ENCODE measurements around the gene SHISA6.
"Not testable (repeated sequence)": the region's sequence is repeated elsewhere in the genome, so short reads cannot be mapped to it uniquely, and the experiment has no call there.

Gene SHISA6

DNA sequence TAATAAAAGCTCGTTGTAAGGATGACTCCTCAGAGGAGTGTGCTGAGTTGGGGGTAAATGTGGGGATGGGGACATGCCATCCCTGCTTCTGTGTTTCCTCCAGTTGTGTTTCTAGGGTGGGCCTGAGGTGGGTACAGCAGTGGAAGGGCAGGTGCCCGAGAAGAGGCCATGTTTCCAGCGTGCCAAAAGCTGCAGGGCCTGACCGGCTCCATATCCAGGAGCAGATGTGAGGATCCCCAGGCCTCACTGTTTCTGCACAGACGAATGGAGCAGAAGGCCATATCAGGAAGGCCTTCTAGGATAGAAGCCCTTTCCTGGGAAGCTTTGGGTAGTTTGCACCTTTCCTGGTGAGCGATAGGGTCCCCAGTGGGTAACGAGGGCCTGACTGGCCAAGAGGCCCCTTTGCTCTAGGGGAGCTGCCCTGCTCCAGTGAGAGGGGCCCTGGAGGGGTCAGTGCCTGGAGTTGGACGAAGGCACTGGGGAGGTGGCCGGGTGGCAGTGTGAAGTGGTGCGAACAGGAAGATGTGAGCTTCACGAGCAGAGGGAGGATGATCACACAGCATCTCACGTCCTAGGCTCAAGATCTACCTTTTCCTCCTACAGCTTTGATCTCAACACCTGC, 62.9 kb downstream of the SHISA6 start:
- no peak for DNase-seq

DNA sequence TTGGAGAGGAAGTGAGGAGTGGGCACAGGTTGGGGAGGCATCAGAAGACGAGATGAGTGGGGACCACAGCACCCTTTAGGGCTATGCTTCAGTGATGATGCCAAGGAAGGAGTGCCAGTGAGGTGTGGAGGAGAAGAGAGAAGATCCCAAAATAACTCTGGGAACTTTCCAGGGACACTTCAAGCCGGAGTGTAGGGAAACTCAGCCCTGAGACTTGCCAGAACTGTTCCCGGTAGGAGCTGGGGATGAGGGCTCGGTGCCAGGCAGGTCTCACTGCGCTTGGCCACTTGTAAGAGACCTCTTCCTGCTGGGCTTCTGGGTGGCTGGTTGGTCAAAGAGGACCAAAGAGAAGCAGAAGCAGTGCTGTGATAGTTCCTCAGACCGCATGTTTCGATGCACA, 63.6 kb downstream of the SHISA6 start:
- DNase-seq = no peak

DNA sequence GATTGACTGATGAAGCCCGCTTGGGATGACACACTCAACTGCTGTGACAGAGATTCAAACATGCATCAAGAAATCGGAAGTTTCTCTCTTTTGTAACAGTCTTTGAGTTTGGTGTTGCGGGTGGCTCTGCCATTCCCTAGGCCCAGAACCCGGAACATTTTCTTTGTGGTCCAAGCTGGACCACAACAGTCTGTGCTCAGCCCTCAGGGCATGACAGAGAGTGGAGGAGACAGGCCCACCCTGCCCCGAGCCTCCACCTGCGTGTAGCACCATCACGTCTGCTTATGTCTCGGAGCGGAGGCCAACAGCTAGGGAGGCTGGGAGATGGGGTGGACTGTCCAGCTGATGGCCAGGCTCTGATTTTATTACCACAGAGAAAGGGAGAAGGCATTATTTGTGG, 64.5 kb downstream of the SHISA6 start:
- DNase-seq = no peak

DNA sequence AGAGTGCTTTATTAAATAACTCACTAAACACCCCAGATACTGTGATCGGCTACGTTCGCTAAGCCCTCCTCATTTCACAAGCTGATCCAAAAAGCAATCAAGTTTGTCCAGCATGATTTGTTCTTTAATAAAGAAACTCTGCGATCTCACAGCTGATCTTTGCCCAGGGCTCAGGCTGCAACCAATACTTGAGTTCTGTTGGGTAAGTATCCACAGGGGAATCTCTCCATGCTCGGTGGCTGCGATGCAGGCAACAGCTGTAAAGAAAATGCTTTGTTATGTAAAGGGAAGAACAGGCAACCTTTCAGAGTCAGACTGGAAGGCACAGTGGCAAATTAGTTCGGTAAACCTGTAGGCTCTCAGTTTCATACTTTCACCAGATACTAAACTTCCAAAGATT, 67.5 kb downstream of the SHISA6 start:
- DNase-seq = no peak

DNA sequence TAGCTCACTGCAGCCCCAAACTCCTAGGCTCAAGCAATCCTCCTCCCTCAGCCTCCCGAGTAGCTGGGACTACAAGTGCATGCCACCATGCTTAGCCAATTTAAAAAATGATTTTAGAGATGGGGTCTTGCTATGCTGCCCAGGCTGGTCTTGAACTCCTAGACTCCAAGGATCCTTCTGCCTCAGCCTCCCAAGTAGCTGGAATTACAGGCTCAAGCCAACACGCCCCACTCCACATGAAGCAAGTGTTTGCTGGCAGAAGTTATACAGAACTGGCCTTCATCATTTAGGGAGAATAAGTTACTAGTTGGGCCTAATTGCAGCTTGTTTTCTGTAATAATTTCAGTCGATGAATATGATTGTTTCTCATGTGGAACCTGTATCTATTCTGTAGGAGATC, 68.0 kb downstream of the SHISA6 start:
- no peak for DNase-seq

DNA sequence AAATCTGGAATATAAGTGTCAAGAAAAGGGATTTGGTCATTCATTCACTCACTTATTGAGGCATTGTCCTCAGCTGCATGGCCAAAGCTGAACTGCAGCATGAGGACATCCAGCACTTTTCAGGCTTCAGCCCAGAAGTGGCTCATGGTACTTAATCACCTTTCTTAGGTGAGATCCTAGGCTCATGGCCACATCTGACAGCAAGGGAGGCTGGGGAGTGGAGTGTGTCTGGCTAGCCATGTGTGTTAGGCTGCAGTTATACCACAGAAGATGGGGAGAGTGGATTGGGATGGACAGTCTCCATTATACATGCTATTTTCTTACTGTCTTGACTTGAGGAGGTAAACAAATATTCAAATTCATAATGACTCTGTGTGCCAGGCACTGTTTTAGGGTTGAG, 68.8 kb downstream of the SHISA6 start:
- no peak for DNase-seq

DNA sequence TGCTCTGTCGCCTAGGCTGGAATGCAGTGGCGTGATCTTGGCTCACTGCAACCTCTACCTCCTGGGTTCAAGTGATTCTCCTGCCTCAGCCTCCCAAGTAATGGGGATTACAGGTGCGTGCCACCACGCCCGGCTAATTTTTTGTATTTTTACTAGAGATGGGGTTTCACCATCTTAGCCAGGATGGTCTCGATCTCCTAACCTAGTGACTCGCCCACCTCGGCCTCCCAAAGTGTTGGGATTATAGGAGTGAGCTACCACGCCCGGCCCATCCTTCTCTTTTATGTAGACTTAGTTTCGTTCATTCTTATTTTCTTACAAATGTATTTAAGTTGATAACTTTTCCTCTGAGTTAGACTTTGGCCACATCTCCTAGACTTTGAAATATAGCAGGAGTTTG, 75.4 kb downstream of the SHISA6 start:
- DNase-seq = not testable (repeated sequence)

DNA sequence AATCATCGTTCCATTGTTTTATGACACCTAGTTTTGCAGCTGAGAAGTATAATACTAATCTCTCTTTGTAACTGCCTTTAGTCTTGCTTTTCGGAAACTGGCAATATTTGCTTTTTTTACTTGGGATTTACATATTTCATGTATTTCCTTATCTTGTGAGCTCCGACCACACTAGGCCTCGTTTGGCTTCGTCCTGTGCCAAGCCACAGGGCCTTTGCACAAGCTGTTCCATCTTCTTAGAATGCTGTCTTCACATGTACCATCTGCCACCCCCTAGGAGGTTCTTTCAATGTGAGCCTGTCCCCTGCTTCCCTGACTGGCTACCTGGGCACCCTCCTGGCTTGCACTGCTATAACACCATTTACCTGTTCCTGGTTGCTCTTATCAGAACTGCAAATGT, 77.2 kb downstream of the SHISA6 start:
- no peak for DNase-seq

DNA sequence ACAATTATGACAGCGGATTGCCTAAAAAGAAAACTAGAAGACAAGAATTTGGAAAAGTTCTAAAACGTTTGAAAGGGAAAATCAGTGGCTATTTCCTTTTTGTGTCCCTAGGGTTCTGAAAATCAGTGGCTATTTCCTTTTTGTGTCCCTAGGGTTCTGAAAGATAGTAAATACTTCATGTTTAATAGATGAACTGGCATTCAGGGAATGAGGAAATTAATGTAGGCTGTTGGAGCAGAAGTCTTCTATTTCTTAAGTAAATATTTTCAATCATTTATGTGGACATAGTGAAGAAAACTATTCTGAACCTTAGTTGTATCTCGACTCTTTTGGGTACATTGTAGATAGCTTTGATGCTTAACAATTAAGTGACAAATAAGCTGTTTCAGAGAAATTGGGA, 78.9 kb downstream of the SHISA6 start:
- no peak for DNase-seq

DNA sequence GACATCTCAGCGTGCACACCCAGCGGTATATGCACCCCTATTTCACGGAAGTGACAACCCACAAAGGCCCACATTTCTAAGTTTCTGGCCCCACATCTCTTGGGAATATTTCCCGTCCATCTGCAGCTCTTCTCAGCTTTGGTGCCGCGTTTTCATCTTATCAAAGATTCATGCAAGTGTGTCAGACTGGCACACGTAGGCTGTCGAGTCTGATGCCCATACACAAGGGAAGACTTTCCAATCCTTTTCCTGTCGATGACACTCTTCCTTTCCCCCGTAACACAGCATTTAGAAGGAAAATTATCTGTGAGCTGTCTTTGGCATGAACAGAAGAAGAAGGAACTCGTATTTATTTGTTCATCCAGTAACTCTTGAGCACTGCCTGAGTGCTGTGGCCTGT, 83.0 kb downstream of the SHISA6 start:
- no peak for DNase-seq

DNA sequence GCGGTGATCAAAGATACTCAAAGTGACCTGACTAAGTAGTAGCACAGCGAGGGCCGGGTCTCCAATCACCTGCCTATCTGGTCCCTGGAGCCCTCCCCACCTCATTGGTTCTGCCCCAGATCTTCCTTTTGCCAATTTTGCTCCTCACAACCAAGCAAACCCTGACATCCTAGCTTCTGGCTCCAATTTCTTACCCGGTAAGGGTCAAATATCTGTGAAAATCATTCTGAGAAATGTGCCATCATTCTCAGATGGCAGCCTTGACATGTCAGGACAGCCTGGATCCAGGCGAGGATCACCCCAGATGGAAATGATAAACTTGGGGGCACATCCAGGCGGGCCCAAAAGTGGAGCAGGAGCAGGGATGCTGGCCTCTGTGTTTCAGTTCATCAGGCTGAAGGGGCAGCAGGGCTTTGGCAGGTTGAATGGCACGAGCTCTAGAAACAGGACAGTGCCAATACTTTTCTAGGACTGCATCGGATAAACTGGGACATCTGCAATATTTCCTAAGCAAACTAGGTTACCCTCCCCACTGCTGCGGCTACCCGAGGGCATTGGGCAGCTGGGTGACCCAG, 83.9 kb downstream of the SHISA6 start:
- no peak for DNase-seq

DNA sequence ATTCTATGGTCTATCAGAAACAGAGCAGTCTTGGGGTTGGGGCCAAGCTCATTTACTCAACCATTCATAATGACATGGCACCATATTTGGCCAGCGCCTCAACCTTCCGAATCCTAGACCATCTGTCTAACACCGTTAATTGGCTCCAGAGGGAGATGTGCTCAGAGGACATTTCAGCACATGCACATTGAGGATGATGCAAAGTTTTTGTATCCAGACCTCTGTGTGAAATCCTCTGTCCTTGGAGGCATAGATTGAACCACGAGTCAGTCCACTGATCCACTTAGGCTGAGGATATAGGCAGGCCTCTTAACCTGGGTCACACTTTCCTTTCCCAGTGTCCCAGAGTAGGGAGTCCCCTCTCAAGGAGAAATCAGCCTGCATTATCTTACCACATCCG, 85.5 kb downstream of the SHISA6 start:
- no peak for DNase-seq

DNA sequence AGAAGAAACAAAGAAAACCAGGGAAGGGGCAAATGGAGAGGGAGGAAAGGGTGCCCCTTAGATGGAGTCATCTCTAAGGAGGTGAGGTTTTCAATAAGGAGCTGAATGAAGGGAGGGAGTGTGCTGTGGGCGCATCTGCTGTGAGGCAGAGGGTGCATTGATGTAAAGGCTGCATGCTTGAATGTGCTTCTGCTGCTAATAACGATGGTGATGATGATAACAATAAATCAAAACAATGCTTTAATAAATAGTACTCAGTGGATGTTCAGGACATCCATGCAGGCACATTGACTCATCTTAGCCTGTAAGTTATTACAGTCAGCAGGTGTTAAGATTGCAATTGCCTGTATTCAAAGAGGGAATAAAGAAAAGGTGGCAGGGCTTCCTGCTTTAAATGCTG, 87.8 kb downstream of the SHISA6 start:
- no peak for DNase-seq

DNA sequence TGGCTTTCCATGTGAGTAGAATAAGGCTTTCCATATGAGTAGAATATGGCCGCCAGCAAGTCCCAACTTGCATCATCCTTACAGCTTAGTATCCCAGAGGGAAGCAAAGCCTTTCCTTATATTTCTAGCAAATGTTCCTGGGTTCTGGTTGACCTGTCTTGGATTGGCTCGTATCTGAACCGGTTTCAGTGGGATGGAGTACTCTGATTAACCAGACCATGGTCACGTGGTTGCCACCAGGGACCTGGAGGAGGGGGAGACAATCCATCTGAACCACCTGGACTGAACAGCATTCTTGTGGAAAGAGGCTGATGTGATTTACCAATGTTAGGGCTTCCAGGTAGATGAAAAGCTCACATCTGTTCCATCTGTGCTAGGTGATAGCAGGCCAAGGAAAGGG, 89.0 kb downstream of the SHISA6 start:
- DNase-seq = no peak

DNA sequence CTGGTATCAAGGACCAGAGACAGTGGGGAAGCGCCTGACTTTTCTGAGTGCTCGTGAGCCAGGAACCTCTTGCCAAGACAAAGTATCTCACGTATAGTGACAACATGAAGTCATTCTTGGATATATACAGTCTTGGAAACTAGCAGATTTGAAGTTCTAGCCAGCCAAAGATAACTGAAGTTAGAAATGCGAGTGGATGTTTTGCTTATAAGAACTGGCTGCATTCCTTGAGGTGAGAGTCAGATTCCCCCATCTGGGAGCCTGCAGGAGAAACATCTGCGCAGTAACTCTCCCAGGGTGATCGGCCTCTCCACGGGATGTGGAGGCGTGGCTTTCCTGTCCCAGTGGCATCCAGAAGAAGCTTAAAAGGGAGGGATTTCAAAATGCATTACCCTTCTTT, 89.8 kb downstream of the SHISA6 start:
- DNase-seq = no peak

DNA sequence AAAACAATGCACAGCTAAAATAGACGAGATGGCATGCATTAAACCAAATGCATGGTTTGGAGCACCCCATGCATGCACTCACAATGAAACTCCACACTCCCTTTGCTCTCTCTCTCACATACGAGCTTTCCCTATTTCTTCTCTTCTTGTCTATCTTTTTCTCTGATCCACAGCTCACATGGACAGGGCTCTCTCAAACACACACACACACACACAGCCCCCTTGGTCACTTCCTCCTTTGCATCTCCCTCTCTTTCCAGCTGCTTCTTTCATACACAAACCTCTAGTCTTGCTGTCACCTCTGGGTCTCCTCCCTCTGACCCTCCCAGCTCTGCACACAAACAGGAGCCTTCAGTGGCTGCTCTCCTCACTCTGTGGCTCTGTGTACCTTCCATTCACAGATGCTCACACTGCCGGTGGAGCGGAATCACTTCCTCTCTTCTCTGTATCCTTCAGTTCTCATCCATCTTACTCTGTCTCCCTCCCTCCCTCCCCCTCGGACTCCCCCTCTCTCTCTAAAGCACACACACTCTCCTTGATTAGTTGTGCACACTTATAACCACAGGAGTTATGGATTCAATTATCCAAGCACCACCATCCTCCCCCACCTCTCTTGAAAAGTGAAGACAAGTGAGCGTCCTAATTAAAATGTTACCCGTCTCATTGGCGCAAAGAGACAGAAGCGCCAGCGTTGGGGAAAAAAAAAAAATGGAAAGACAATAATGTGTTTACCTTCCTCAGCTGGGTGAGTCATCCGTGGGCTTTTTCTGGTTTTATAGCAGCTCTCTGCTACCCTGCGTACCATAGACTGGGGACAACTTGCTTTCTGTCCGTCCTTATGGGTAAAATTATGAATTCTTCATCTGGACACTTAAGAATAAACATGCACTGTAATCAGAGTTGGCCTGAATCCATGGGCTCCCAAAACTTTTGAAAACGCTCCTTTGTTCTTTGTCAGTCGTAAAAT, 90.8 kb downstream of the SHISA6 start:
- DNase-seq = no peak

DNA sequence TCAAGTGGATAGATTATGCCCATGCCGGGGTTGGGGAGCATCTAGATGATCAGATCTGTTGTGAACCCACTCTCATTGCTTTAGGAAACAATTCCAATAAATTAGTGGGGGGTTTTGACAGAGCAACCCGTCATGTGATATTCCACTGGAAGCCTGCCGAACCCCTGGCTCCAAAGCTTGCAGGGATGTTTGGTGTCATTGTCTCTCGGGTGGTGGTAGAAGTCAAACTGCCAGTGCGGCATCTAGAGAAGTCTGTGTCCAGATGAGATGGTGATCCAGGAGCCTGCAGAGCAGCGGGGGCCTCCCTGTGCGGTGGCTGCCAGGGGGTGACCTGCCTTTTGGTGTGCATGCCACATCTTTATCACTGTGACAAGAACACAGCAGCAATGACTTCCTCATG, 91.7 kb downstream of the SHISA6 start:
- no peak for DNase-seq

DNA sequence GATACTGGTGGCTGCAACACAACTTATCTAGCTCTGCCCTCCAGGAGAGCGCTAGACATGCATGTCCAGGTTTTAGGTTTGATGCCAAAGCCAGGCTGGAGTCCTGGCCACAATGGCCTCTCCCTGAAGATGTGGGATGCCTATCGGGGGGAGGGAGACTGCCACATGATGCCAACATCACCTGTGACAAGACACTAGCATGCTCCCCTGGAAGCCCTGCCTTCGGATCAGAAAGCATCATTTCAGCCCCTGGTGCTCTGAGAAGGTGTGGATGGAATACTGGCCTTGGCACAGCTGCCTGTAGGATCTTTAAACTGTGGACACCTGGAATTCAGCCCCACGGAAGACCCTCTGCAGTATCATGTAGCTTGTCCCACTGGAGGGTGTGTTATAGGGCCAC, 93.5 kb downstream of the SHISA6 start:
- no peak for DNase-seq

DNA sequence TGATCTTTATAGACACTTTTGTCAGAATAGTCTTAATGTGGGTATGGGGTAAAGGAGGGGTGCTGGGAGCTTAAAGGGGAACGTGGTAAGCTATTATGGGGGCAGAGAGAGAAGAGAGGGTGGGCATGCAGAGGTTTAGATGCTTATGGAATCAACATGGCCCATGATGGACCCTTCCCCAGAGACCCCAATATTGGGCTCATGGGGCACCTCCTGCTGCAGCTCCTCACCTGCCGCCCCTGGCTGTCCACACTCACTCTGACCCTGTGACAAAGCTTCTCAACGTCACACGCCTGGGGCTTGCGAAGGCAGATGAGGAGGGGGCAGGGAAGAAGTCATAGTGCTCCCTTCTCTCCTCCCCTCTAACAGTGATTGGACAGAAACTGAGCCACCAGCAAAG, 95.3 kb downstream of the SHISA6 start:
- DNase-seq = no peak

DNA sequence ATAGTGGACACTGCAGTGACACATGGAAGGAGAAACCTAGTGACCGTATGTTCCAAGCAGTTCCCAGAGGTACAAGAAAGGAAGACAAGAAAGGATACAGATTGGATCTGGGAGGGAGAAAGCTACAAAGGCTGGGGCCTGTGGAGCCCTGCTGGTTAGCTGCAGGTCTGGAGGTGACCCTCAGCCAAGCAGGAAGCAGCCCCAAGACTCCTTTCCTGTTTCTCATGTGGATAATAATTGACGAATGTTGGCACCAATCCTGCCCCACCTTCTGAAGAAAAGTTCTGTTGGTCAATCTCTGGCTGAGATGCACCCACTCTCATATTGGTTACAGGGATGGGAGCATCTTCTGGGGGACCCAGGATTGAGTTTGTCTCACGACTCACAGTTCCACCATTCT, 99.8 kb downstream of the SHISA6 start:
- no peak for DNase-seq

DNA sequence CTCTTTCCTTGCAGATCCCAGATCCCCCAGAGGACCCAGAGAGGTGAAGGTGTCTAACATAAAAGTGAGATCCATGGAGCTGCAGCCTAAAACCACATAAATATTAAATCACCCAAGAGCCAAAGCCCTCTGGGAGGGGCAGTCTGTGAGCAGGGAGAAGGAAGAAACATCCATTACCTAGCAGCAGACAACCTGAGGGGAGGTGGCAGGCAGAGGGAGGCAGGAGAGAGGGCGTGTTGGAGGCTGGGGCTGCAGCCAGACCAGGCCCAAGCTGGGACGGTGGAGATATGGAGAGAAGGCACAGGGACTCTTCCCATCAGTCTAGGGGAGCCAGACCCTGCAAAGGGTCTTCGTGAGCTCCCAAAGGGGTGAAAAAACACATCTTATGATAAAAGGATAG, 101.1 kb downstream of the SHISA6 start:
- no peak for DNase-seq

DNA sequence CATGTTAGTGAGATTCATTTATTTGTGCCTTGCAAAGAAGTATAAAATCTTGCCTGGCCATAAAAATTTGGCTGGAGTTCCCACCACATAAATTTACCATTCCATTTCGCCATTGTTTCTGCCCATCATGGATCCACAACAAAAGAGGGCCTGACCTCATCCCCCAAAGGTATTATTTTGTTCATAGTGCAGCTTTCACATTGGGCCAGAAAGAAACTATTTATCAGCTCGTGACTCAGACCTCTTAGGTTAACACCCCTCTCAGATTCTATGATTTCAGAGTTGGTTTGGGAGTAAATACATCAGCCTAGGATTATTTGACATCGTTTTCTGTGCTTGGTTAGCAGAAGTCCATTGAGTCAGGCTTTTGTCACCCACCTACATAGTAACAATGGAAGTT, 108.1 kb downstream of the SHISA6 start:
- DNase-seq = no peak

DNA sequence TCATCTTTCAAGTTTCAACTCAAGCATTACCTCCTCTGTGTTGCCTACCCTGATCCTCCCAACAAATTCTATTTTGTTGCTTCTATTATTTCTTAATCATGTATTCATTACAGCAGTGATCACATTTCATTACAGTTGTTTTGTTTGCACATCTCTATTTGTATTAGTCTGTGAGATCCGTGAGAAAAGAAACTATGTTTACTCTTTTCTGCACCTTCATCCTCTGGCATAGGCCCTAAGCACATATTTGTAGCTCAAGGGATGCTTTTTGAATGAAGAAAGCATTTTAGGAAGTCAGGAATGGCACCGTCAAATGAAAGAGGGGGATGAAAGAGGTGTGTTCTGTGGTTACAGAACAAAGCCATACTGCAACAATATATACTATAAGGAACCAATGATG, 110.5 kb downstream of the SHISA6 start:
- DNase-seq = no peak

DNA sequence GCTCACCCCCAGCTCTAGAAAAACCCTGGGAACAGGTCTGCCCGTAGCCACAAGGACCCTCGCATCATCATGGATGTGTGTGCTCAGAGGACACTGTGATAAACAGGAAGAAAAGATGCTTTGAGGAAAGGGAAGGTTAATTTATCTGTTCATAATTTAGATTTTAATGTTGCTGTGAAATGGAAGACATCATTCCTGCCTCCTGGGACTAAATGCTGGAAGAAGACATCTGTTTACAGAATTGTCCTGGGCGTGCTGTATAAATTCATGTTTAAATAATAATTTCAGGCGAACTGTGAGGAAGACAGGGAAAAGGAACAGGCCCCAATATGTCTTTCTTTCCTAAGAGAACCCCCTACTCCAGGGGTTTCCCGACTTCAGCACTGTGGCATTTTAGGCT, 112.6 kb downstream of the SHISA6 start:
- no peak for DNase-seq

Measured in hematopoietic multipotent progenitor cell treated with erythropoietin and hydrocortisone succinate and interleukin-3 and kit ligand, for 8 days (in vitro differentiated cells).